HG03565 (cell line): ENCODE measurements around the gene TPK1.
"Not testable (repeated sequence)": the region's sequence is repeated elsewhere in the genome, so short reads cannot be mapped to it uniquely, and the experiment has no call there.

ENCODE experiments used
- ATAC-seq: cut with Tn5 transposase; IDR thresholded peaks from one replicate; pipeline ENCODE4 v1.9.1; 2021; ENCODE audit warnings: mild to moderate bottlenecking, moderate library complexity; ENCODE audit not compliant: unreplicated experiment

TPK1 gene

GRCh38 chr7:144650439-144650838 lies 185.4 kb downstream of the TPK1 start:
- ATAC-seq = no peak

DNA sequence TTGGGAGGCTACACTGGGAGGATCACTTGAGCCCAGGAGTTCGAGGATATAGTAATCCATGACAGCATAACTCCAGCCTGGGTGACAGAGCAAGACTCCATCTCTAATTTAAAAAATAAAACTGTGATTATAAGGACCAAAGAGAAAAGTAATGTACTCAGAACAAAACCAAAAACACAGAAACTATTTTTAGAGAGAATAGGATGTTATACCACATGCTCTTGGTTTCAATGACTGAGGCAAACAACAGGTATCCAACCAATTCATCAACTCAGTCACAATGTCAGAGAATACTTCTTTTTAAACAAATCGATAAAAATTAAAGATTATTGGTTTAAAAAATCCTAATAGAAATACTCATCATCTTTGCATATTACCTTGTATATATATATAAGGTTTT lies 186.7 kb downstream of the TPK1 start:
- ATAC-seq = peak; percentile 77

DNA sequence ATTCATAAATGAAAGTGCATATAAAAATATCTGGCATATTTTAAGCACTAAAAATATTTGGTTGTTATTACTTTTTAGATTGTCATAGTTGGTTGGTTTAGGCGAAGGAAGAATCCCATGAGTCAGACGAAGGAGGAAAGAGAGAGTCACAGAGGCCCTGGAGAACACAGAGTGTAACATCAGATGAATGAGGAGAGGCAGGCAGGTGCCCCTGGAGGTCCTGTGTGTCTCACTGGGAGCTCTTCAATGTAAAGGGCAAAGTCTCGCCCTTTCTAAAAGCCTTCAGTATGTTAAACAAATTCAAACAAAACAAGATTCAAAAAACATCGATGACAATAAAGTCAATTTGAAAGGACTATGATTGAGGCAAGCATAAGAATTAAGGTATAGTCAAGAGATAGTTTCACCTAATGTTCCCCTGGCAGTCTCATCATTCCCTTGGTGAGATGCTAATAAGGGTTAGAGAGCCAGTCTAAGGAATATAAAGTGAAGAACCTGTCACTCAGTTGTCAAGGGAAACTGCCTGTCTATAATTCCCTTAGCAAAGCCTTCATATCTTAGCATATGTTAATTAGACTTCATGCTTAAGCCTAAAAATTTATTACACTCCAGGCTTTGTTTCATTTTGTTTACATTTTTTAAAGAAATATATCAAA lies 194.3 kb downstream of the TPK1 start:
- ATAC-seq = no peak

DNA sequence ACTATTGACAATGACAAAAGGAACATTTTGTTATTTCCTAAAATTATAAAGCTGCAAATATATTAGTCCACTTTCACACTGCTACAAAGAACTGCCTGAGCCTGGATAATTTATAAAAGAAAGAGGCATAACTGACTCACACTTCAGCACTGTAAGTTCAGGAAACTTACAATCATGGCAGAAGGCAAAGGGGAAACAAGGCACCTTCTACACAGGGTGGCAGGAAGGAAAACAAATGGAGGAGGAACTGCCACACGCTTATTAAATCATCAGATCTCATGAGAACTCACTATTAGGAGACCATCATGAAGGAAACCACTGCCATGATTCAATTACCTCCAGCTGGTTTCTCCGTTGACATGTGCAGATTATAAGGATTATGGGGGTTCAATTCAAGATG lies 203.1 kb downstream of the TPK1 start:
- ATAC-seq = no peak

- ATAC-seq = no peak
Observed at GRCh38 chr7:144629598-144629997, 206.3 kb downstream of the TPK1 start.

GRCh38 chr7:144629011-144629410 lies 206.8 kb downstream of the TPK1 start:
- ATAC-seq = no peak

DNA sequence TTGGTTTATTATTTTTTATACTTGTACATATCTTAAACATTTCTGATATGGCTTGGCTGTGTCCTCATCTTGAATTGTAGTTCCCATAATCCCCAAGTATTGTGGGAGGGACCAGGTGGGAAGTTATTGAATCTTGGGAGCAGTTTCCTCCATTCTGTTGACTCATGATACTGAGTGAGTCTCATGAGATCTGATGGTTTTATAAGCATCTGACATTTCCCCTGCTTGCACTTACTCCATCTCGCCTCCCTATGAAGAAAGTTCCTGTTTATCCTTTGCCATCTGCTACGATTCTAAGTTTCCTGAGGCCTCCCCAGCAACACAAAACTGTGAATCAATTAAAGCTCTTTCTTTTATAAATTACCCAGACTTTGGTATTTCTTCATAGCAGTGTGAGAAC lies 207.7 kb downstream of the TPK1 start:
- ATAC-seq = no peak

DNA sequence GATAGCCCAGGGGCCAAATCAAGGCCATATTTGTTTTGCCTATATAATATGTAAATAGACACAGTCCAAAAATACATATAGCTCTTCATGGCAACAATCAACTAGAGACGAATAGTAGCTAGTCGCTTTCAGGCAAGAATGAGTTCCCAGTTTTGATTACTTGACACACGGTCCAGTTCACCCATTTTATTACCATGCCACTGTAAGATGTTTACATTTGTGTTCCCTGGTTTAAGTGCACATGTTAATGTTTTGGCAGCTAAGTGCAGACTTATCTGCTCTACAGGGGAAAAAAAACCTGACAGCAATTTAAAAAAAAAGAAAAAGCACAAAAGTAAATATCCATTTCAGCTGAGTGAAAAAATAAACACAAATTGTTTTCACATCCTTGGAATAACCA lies 213.1 kb downstream of the TPK1 start:
- ATAC-seq = no peak

GRCh38 chr7:144606261-144606660 lies 229.6 kb downstream of the TPK1 start:
- ATAC-seq = no peak

DNA sequence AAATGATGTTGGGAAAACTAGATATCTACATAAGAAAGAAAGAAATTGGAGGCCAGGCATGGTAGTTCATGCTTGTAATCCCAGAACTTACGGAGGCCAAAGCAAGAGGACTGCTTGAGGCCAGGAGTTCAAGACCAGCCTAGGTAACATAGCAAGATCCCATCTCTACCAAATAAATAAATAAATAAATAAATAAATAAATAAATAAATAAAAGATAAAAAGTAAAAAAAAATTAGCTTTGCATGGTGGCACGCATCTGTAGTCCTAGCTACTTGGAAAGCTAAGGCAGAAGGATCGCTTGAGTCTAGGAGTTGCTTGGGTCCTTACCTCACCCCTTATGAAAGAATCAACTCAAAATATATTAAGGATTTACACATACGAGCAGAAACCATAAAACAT lies 238.9 kb downstream of the TPK1 start:
- no peak for ATAC-seq

DNA sequence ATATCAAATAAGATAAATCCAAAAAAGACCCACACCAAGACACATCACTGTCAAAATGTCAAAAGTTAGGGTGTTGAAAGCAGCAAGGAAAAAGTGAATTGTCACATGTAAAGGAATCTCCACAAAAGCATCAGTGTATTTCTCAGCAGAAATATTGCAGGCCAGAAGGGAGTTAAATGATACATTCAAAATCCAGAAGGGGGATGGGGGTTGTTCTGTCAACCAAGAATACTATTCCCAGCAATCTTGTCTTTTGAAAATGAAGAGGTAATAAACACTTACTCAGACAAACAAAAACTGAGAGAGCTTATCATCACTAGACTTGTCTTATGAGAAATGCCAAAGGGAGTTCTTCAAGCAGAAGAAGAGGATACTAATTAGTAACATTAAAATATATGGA lies 241.3 kb downstream of the TPK1 start:
- ATAC-seq = no peak

- ATAC-seq = no peak
Observed at GRCh38 chr7:144588559-144589051, 247.2 kb downstream of the TPK1 start.

GRCh38 chr7:144587701-144588100 lies 248.2 kb downstream of the TPK1 start:
- no peak for ATAC-seq

DNA sequence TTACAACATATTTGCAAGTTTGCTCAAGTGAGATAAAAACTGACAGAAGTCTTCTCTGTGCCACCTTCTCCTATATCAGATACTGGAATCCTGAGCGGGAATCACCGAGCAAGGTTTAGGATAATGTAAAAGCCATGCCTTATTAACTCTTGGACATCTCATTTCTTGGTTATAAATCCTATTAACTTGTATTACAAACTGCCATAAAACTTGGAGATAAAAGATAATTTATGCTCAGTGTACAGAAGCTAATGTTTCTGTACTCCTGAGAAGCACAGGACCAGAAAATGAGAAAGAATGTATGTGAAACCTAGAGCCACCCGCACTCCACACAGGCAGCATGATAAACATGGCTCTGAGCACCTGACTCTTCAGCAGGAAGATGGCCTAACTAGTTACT lies 251.1 kb downstream of the TPK1 start:
- no peak for ATAC-seq

GRCh38 chr7:144579687-144580086 lies 256.2 kb downstream of the TPK1 start:
- ATAC-seq = no peak

DNA sequence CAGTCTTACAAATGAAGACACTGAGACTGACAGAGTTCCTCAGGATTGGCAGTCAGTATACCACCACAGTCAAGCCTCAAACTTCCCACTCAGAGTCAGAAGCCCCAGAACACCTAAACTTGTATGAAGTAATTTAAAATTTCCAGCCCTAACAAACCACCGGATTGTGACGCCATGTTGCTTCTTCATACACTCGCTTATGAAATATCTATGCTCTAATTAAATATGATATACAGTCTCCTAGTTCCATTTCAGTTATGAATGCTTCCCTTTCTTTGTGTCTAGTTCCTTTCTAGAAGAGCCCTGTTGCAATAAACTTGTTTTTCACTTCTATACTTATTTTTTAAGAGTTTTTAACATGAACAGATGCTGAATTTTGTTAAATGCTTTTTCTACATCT lies 260.4 kb downstream of the TPK1 start:
- ATAC-seq = no peak

- not testable (repeated sequence) for ATAC-seq
Observed at GRCh38 chr7:144574753-144575152, 261.1 kb downstream of the TPK1 start.

DNA sequence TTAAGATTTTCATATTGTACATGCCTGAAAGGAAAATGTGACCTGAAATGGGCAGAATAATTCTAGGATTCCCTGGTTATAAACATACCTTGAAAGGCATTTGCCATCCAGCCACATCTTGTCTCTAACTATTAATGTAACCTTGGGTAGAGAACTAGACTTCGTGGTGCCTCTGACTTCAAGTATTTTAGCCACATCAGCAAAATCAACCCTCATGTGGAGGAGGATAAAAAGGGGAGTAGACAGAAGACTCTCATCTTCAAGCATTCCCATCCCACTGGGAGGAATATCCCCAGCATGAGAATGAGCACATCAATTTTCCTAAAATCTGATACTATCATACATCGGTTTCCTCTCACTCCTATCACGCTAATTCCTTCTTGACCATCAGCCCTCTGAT lies 267.6 kb downstream of the TPK1 start:
- ATAC-seq = no peak

DNA sequence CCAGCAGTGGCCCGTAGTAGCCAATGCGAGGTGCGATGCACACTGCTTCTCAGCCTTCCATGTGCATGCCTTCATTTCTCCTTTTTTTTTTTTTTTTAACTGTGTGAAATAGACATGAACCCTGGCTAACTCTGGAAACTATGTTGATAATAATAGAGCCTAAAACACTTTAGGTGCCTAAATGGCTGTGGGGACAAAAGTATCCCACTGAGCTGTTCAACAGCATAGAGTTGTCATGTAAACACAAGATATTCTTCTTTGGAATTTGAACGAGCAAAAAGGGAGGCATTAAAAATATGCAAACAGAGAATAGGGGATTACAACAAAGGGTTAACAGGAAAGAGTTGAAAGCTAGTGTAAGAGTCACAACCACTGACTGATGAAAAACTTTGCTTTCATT lies 270.3 kb downstream of the TPK1 start:
- no peak for ATAC-seq

GRCh38 chr7:144549861-144550260 lies 286.0 kb downstream of the TPK1 start:
- no peak for ATAC-seq

DNA sequence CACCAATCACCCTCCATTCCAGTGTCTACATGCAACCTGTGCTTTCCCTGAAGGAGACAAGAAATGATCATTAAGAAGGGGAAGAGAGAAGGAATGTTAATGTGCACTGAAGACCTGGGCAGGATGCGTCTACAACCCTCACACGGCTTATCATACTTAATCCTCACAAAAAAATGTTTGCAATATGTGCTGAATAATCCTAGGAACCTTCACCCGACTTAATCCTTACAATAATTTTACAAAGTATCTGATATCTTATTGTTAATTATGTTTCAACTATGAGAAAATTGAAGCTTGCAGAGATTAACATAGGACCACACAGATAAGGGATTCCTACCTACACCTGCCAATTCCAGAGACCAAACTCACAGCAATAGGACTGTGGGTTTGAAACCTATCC lies 287.3 kb downstream of the TPK1 start:
- no peak for ATAC-seq

DNA sequence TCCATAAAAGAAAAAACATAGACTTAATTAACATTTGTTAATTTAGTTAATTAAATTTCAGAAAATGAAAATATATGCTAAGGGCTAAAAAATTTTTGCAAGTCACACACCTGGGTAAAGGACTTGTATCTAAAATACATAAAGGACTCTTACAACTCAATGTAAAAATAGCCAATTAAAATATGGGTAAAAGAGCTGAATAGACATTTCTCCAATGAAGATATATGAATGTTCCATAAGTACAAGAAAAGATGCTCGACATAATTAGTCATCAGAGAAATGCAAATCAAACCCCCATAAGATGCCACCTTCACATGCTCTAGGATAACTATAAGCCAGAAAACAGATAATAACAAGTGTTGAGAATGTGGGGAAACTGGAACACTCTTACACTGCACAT lies 288.0 kb downstream of the TPK1 start:
- no peak for ATAC-seq

- ATAC-seq = no peak
Observed at GRCh38 chr7:144546782-144547181, 289.1 kb downstream of the TPK1 start.
